ENCODE results near the gene PVALEF.

DNA sequence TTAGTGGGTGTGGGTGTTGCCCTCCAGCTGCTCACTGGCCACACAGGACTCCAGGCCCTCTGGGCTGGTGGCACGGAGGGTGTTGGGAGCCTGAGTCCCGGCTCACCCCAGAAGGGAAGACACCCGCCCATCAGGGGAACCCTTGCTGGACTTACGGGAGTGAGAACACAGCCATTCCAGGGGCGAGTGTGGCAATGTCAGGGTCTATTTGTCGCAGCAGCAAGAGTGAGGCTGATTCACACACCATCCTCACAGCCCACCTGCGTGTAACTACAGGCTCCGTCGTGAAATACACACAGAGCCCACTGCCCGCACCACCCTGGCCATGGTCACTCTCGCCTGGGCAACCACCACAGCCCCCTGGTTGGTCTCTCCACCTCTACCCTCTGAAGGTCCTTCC lies 18.5 kb downstream of the PVALEF start:
- TF ChIP-seq, protein P1, sequence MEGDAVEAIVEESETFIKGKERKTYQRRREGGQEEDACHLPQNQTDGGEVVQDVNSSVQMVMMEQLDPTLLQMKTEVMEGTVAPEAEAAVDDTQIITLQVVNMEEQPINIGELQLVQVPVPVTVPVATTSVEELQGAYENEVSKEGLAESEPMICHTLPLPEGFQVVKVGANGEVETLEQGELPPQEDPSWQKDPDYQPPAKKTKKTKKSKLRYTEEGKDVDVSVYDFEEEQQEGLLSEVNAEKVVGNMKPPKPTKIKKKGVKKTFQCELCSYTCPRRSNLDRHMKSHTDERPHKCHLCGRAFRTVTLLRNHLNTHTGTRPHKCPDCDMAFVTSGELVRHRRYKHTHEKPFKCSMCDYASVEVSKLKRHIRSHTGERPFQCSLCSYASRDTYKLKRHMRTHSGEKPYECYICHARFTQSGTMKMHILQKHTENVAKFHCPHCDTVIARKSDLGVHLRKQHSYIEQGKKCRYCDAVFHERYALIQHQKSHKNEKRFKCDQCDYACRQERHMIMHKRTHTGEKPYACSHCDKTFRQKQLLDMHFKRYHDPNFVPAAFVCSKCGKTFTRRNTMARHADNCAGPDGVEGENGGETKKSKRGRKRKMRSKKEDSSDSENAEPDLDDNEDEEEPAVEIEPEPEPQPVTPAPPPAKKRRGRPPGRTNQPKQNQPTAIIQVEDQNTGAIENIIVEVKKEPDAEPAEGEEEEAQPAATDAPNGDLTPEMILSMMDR (IDR thresholded peaks at IDR 0.05) = no peak
- TF ChIP-seq POLR2A (IDR thresholded peaks at IDR 0.05) = no peak
